Measurements from ENCODE around the gene LRRC8E.
"Not testable (repeated sequence)": the region's sequence is repeated elsewhere in the genome, so short reads cannot be mapped to it uniquely, and the experiment has no call there.

LRRC8E gene

DNA sequence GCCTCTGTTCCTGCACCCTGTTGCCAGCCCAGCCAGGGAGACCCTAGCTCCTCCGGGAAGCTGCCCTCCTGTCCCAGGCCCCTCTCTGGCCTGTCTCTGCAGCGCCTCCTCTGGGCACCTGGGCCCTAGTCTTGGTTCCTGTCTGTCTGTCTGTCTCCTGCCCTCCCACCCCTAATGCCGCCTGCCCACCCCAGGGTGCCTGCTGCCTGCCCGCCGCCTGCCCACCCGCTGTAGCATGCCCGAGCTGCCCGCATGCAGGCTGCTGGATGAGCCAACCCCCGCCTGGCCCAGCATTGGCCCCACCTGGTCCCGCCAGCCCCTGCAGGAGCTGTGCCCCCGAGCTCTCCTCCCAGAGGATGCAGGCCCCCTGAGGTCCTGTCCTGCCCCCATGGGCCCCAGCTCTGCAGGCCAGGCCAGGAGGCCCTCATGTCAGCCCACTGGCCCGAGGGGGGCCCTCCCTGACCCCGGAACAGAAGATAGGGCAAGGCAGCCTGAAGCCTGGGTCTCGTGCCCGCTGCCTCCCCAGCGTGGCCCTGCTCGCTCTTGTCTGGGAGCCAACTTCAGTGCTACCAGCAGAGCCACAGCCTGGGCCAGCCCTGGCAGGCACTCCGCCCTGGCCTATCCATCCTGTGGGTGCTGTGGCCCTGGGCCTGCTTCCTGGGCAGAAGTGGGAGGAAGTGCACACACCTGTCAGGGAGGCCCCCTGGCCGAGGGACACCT lies 20.6 kb downstream of the LRRC8E start:
- DNase-seq (ENCODE audit: low spot score): no peak

DNA sequence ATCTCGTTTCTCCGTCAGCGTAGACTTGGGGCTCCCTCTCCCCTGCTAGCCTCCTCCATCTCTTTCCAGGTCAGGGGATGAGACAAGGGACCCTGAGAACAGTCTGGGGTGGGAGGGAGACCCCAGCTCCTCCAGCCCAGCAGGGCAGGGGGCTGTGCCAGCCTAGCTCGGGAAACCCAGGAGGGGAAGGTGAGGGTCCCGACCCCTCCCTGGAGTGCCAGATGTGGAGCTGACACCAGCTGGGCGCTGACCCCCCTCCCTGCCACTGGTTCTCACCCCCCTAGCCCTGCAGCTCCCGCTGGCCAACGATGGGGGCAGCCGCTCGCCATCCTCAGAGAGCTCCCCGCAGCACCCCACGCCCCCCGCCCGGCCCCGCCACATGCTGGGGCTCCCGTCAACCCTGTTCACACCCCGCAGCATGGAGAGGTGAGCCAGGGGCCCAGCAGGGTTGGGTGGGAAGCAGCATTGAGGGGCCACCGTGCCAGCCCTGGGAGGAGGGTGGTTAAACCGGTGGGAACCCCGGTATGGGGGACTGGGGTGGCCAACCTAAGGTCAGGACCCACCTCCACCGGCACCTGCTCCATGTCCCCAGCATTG lies 21.3 kb downstream of the LRRC8E start:
- DNase-seq (ENCODE audit: low spot score): no peak

DNA sequence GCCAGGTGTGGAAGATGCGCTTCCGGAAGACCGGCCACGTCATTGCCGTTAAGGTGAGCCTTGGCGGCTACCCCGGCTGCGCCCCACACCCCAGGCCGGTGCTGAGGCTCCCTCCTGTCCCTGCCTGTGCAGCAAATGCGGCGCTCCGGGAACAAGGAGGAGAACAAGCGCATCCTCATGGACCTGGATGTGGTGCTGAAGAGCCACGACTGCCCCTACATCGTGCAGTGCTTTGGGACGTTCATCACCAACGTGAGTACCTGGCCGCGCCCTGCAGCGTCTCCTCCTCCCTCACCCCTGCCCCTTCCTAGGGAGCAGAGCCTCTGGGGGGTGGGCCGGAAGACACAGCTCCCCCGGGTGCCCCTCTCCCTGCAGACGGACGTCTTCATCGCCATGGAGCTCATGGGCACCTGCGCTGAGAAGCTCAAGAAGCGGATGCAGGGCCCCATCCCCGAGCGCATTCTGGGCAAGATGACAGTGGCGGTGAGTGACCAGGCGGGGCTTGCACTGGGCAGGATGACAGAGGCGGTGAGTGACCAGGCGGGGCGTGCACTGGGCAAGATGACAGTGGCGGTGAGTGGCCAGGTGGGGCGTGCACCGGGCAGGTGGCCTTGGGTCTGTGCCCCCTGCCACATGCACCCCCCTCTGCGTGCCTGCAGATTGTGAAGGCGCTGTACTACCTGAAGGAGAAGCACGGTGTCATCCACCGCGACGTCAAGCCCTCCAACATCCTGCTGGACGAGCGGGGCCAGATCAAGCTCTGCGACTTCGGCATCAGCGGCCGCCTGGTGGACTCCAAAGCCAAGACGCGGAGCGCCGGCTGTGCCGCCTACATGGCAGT lies 22.2 kb downstream of the LRRC8E start:
- DNase-seq (ENCODE audit: low spot score): no peak

DNA sequence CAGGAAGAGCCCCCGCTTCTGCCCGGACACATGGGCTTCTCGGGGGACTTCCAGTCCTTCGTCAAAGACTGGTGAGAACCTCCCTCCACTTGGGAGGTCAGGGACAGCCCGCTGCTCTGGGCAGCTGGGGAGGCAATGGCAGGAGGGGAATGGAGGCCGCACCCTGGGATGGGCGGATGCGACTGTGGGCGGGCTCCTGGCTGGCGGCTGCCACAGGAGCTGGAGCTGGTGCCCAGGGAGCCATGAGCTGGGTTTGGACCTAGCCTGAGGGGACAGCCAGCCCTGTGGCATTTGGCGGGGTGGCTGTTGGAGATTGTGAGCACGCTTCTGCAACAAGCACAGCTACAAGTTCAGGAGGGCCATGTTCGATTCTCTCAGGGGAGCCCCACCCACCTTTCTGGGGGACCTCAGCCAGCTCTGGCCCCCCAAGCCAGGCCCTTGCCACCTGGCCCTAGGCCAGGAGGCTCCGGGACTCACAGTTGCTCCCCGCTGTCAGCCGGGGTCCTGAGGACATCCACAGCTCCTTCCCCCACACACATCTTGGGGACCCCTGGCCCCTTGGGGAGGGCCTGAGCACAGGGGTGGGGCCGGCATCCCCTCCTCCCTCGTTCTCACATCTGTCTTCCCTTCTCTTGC lies 23.3 kb downstream of the LRRC8E start:
- DNase-seq (ENCODE audit: low spot score): no peak

DNA sequence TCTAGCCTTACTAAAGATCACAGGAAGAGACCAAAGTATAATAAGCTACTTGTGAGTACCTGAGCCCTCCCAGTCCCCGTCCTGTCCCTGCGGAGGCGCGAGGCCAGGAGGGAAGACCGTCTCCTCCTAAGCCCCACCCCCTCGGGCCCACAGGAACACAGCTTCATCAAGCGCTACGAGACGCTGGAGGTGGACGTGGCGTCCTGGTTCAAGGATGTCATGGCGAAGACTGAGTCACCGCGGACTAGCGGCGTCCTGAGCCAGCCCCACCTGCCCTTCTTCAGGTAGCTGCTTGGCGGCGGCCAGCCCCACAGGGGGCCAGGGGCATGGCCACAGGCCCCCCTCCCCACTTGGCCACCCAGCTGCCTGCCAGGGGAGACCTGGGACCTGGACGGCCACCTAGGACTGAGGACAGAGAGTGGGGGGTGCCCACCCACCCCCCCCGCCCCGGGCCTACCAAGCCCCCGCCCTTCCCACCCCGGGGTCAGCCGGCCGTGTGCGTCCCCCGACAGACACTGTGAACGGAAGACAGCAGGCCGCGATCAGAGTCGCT lies 23.9 kb downstream of the LRRC8E start:
- DNase-seq (ENCODE audit: low spot score): no peak

DNA sequence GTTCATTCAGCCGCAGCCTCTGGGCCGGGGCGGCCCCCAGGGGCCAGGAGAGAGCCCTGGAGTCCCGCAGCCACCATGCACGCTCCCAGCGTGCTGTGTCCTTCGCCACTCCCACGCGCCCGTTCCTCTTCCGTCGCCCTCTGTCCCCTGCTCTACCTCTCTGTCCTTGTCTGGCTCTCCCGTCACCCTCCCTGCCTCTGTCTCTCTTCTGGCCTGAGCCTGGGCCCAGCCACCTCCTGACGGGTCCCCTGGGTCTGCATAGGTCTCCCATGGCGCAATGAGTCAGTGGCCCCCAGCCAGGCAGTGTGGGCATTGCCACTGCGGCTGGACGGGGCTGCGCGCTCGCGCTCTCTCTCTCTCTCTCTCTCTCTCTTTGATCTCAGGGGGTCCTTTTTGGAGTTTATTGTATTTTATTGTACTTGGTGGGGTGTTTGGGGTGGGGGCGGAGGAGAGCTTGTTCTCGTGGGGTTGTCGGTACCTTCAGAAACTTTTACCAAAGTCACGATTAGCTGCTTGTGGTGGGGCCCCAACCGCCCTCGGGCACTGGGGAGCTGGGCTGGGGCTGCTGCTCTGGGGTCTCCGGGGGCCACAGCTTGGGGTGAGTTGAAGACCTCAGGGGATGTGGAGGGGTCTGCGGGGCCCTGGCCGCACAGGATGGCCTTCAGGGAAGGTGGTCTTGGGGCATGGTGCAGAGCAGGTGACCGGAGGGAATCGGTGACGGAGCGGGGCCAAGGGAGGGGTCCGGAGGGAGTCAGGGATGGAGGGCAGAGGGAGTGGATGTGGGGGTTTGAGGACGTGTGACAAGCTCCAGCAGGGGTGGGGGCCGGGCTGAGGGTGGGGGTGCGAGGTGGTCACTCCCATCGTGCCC lies 24.6 kb downstream of the LRRC8E start:
- no peak for DNase-seq (ENCODE audit: low spot score)

DNA sequence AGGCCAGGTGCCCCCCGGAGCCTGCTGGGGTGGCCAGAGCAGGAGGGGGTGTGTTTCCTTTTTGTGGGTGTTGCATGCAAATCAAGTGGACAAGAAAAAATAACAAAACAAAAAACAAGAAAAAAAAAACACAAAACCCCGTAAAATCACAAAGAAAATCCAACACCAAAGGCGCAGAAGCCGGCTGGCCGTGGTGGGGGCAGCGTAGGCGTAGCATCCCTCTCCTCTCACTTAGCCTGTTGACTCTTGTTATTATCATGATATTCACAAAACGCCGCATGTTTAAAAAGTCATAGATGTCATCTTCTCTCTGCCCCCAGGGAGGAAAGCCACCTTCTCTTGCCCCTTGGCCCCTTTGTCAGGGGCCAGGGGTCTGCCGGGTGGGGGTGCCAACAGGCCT lies 25.3 kb downstream of the LRRC8E start:
- no peak for DNase-seq (ENCODE audit: low spot score)

DNA sequence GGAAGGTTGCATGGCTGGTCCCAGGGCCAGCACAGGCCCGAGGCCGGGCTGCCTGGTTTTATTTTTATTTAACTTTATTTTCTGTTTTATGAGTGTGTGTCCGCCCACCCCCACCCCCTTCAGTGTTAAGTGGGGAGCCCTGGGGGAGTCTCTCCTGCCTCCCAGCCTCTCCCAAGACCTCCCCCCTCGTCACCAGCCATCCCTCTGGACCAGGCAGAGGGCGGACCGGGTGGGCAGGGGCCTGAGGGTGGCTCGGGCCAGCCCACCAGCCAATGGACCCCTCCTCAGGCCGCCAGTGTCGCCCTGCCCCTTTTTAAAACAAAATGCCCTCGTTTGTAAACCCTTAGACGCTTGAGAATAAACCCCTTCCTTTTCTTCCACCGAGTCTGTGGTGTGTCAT lies 25.8 kb downstream of the LRRC8E start:
- no peak for DNase-seq (ENCODE audit: low spot score)

DNA sequence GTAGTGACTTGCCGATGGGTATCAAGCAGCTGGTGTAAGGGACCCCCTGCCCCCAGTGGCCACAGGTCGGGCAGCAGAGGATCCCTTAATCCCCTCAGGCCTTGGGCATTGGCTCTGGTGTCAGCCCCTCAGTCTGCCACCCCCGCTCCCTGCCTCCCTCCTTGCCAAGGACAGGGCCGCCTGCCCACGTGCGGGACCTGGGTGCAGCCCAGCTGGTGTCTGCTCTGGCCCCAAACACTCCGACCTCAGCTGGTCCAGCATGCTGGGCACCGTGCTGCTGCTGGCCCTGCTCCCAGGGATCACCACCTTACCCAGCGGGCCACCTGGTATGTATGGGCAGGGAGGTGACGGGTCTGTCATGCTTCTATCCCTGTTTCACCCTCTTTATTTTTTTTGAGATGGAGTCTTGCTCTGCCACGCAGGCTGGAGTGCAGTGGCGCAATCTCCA lies 26.3 kb downstream of the LRRC8E start, which contains the start of gene TGFBR3L:
TGFBR3L (plus strand) TSS at position 233 of the 448 bp plus-strand sequence.
- DNase-seq (ENCODE audit: low spot score): no peak

DNA sequence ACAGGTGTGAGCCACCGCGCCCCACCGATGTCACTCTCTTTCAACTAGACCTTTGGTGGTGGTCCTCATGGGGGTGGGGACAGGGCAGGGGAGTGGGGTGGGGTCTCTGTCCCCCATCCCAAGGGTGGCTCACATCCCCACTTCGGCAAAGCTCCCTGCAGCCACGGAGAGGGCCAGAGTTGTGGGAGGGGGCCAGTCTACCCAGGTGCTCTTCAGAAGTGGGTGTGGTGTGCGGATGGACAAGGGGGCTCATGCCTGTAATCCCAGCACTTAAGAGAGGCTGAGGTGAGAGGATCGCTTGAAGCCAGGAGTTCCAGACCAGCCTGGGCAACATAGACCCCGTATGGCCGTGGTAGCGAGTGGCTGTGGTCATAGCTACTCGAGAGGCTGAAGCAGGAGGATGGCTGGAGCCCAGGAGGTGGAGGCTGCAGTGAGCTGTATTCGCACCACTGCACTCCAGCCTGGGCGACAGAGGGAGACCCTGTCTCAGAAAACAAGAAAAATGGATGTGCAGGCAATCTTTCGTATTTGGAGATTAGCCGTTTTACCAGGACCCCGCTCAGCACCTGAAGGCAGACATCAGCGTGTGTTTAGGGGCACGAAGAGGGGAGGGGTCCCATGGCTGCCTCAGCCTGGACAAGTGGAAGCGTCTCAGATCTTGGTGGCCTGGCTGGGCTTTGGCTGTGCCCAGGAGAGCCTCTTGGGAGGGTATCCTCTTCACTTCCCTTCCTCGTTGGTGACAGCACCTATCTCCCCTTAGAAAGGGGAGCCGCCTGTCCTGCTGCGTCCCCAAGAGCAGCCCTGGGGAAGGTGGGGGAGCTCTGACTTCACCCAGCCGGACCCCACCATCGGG lies 27.2 kb downstream of the LRRC8E start:
- DNase-seq (ENCODE audit: low spot score): no peak

DNA sequence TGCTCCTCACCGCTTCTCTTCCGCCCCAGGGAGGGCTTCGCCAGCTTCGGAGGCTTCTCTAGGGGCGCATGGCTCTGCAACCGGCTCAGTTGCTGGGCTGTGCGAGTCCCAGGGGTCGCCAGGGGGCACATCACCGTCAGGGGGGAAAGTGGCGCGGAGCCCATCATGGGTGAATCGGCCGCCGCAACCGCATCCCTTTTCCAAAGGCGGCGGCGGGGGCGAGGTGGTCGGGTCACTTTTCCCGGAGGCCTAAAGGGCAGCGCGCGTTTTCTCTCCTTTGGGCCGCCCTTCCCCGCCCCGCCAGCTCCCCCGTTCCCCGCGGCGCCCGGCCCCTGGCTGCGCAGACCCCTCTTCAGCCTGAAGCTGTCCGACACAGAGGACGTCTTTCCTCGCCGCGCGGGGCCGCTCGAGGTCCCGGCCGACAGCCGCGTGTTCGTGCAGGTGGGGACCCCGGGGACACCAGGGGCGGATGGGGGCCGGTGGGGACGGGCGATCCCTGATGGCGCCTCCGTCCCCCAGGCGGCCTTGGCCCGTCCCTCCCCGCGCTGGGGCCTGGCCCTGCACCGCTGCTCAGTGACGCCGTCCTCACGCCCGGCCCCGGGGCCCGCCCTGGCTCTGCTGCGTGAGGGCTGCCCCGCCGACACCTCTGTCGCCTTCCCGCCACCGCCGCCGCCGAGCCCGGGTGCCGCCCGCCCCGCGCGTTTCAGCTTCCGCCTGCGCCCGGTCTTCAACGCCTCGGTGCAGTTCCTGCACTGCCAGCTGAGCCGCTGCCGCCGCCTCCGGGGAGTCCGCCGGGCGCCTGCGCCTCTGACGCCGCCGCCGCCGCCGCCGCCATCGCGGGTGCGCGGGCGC lies 28.0 kb downstream of the LRRC8E start:
- DNase-seq (ENCODE audit: low spot score): peak; percentile 68

DNA sequence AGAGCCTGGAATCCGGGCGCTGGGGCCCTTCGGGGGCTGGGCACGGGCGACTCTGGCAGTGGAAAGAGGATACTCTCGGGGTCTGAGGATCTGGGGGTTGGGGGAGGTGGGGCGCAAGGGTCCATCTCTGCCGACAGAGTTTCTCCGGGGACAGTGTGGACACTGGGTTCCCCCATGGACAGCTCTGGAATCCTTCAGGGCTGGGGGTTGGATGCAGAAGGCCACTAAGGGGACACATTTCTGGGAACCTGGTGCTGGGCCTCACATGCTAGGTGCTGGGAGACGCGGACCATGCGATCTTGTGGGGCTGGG lies 28.6 kb downstream of the LRRC8E start:
- DNase-seq (ENCODE audit: low spot score): no peak

DNA sequence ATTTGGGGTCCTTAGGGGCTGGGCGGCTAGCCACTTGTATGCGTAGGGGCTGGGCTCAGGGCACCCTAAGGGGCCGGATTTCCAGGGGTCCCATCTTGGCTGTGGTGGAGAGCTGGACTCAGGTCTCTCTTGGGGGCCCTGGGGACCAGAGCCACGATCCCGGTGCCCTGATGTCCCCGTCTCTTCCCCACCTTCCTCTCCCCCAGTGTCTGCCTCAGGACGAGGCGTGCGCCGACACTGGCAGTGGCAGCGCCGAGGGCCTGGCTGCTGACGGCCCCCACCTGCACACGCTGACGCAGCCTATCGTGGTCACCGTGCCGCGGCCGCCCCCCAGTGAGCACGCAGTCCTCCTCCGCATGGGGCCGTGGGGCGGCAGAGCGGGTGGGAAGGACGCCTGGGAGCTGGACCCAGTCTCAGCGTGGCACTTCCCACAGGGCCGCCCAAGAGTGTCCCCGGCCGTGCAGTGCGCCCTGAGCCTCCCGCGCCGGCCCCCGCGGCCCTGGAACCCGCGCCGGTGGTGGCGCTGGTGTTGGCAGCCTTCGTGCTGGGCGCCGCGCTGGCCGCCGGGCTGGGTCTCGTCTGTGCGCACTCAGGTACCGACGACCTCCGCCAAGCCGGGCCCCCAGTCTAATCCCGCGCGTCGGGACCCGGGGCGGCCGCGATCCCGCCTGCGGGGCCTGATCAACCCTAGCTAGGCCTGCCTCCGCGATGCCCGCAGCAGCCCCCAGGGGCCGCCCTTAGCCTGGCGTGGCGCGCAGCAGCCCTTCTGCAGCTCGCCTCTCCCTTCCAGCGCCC lies 29.2 kb downstream of the LRRC8E start:
- DNase-seq (ENCODE audit: low spot score): peak; percentile 84

DNA sequence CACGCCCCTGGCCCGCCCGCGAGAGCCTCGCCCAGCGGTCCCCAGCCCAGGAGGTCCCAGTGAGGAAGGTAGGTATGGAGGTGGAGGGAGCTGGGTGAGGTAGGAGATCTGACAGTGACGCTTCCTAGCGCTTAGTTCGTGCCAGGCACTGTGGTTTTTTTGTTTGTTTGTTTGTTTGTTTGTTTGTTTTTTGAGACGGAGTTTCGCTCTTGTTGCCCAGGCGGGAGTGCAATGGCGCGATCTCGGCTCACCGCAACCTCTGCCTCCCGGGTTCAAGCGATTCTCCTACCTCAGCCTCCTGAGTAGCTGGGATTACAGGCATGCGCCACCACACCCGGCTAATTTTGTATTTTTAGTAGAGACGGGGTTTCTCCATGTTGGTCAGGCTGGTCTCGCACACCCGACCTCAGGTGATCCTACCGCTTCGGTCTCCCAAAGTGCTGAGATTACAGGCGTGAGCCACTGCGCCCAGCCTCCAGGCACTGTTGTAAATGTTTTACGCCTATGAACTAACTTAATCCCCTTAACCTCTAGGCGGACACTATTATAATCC lies 29.8 kb downstream of the LRRC8E start:
- DNase-seq (ENCODE audit: low spot score): not testable (repeated sequence)

DNA sequence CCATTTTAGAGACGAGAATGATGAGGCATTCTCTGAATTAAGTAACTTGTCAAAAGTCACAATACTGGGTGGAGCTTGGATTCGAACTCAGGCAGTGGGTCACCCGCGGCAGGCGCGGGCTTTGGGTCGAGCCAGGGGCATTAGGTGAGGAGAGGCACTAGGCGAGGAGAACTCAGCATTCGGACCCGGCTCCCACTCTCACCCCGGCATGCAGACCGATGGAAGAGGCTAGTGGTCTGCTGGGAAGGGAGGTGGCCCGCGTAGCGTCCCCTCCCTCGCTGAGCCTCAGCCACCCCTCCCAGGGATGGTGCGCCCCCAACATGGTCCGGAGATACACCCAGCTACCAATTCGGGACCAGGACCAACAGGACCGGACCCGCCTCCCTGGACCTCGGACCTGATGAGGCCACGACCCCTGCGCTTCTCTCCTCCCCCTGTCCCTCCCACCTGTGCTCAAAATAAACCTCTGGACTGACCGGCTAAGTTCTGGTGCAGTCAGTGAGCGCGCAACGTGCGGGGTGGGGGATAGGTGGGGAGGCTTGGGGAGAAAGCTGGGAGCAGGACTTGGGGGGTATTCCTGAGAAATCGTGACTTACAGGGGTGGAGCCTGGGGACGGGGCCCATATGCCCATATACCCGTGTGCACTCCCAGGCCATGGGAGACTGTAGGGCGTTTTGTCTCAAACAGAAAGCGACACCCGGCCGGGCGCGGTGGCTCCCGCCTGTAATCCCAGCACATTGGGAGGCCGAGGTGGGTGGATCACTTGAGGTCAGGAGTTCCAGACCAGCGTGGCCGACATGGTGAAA lies 30.5 kb downstream of the LRRC8E start:
- DNase-seq (ENCODE audit: low spot score): no peak

DNA sequence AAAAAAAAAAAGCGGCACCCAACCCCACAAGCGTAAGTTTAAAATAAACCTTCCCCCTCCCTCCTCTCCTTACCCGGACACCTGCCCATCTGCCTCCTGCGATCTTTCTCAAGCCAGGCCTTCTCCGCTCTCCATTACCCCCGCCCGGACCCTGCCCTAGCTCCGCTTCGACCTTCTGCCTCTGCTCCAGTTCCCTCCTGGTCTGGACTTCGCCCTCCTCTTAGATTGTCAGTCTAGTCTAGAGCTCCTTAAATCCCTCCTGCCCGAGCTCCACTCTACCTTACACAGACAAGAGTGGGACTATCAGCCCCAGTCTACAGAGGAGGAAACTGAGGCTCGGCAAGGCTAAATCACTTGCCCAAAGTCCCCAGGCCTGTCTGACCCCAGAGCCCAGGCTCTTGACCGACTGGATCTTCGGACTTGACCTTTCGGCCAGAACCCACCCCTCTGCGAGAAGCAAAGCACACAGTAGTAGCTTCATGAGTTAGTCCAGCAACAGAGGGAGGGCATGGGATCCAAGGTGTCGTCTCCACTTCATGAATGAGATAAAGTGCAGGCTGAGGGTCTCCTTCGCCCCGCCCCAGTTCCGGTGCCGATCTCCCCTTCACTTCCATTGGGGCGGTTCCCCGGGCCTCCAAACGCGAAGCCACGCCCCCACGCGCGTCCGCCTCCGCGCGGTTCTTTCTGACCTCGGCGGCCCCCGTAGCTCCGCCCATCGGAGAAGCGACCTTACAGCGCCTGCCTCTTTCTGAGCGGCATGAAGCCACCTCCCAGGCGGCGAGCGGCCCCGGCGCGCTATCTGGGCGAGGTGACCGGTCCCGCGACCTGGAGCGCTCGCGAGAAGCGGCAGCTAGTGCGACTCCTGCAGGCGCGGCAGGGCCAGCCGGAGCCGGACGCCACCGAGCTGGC lies 31.6 kb downstream of the LRRC8E start, which contains the start of gene SNAPC2:
SNAPC2 (plus strand) TSS at position 729 of the 909 bp plus-strand sequence; CDS start at position 758, 29 bp downstream.
- DNase-seq (ENCODE audit: low spot score): peak; percentile 85
